A549 (cell line): Measurements from ENCODE around the gene IP6K3. TPM values are rescaled to one million over a fixed set of nuclear protein-coding genes. Genes with fewer than 3 reads are reported as not detected.

Source experiments
- ATAC-seq, 2 experiments: fragments of 200-7000 bp in 1 of 2; fragments of >200 bp in 1 of 2; cut with Nextera tagmentation in 1 of 2; cut with Tn5 transposase in 1 of 2; 3 replicates each; pipeline versions ENCODE4 v1.8.0 to v1.9.1; 2018 to 2020; ENCODE audit warnings: mild to moderate bottlenecking in 1 of 2, moderate library complexity in 1 of 2
- CTCF ChIA-PET: fragments of 300-600 bp; sonication (Branson Sonifier 250); formaldehyde crosslinking; extraction: SDS; loops from one replicate; lab custom pipeline; 2021; ENCODE audit warnings: antibody characterized with exemption, inconsistent platforms; lab: Yijun Ruan, JAX
- POLR2A ChIA-PET: fragments of 350-600 bp; formaldehyde crosslinking; extraction: SDS; loops from one replicate; lab custom pipeline; 2021; ENCODE audit warnings: antibody characterized with exemption, inconsistent platforms; lab: Yijun Ruan, JAX
- DNase-seq, 2 experiments: peaks; one replicate each; pipeline versions ENCODE4 v3.0.0 to v3.0.0-alpha.2; 2011 to 2016; ENCODE audit warnings: low read depth in 1 of 2, low spot score in 1 of 2
- FAIRE-seq: peaks from 2 replicates; lab custom pipeline; 2011; peaks lifted over from hg19 to GRCh38; lab: Jason Lieb, UNC
- H3K27ac ChIP-seq, 2 experiments: fragments of >200 bp; sonication (Bioruptor Twin); formaldehyde crosslinking; 3 replicates each; pipeline ENCODE4 v1.5.1; 2016 to 2017
- H3K4me1 ChIP-seq: fragments of >200 bp; sonication (Bioruptor Twin); formaldehyde crosslinking; 3 replicates; pipeline ENCODE4 v1.6.1; 2016
- H3K4me2 ChIP-seq: fragments of >200 bp; sonication (Bioruptor Twin); formaldehyde crosslinking; 3 replicates; pipeline ENCODE4 v1.6.1; 2016
- H3K4me3 ChIP-seq: fragments of >200 bp; sonication (Bioruptor Twin); formaldehyde crosslinking; 3 replicates; pipeline ENCODE4 v1.5.1; 2016
- H3K9me3 ChIP-seq: fragments of >200 bp; sonication (Bioruptor Twin); formaldehyde crosslinking; 3 replicates; pipeline ENCODE4 v1.6.1; 2016
- ATOH8 ChIP-seq: fragments of 250-450 bp; sonication (Bioruptor Pico); IDR thresholded peaks from 2 replicates; pipeline ENCODE4 v1.5.0; 2020; ENCODE audit warnings: low read depth, mild to moderate bottlenecking, moderate library complexity
- BCL3 ChIP-seq: fragments of >200 bp; sonication (Bioruptor Twin); formaldehyde crosslinking; IDR thresholded peaks from 3 replicates; pipeline ENCODE4 v1.6.1; 2016
- BHLHE40 ChIP-seq: IDR thresholded peaks from 2 replicates; pipeline ENCODE4 v1.6.1; 2012; ENCODE audit warnings: low read depth, low read length, inconsistent platforms
- CBX2 ChIP-seq: fragments of 200-600 bp; sonication (generic); IDR thresholded peaks from 2 replicates; pipeline ENCODE4 v1.6.1; 2016; ENCODE audit warnings: low read depth, mild to moderate bottlenecking, borderline replicate concordance
- CHD4 ChIP-seq: fragments of 200-600 bp; sonication (generic); IDR thresholded peaks from 2 replicates; pipeline ENCODE4 v1.6.1; 2016; ENCODE audit warnings: antibody characterized with exemption, mild to moderate bottlenecking, borderline replicate concordance
- E2F6 ChIP-seq: IDR thresholded peaks from 2 replicates; pipeline ENCODE4 v1.6.1; 2012; ENCODE audit warnings: low read depth, borderline replicate concordance
- ESRRA ChIP-seq: fragments of 150-350 bp; IDR thresholded peaks from 2 replicates; pipeline ENCODE4 v1.6.1; 2014; ENCODE audit warnings: mild to moderate bottlenecking, low read length, borderline replicate concordance
- MAFK ChIP-seq: fragments of 450-650 bp; IDR thresholded peaks from 2 replicates; pipeline ENCODE4 v1.6.1; 2014; ENCODE audit not compliant: partially characterized antibody
- MAX ChIP-seq: IDR thresholded peaks from 2 replicates; pipeline ENCODE4 v1.6.1; 2012
- NFE2L2 ChIP-seq: fragments of 150-350 bp; conservative IDR thresholded peaks from 2 replicates; pipeline ENCODE4 v1.6.1; 2014; ENCODE audit warnings: low read length
- NR3C1 ChIP-seq: fragments of >200 bp; sonication (Bioruptor Twin); formaldehyde crosslinking; IDR thresholded peaks from 3 replicates; pipeline ENCODE4 v1.6.1; 2017
- RCOR1 ChIP-seq: fragments of 150-350 bp; IDR thresholded peaks from 2 replicates; pipeline ENCODE4 v1.6.1; 2014; ENCODE audit warnings: antibody characterized with exemption, low read length, low read depth
- TP53 ChIP-seq: fragments of 250-450 bp; sonication (Bioruptor Pico); IDR thresholded peaks from 2 replicates; pipeline ENCODE4 v1.5.0; 2021; ENCODE audit warnings: mild to moderate bottlenecking, moderate library complexity
- ZNF302 ChIP-seq: fragments of 250-450 bp; sonication (Bioruptor Pico); IDR thresholded peaks from 2 replicates; pipeline ENCODE4 v1.9.0; 2021; ENCODE audit warnings: inconsistent platforms, mild to moderate bottlenecking, moderate library complexity
- ZSCAN20 ChIP-seq: fragments of 250-450 bp; sonication (Bioruptor Pico); IDR thresholded peaks from 2 replicates; pipeline ENCODE4 v1.8.0; 2022; ENCODE audit warnings: mild to moderate bottlenecking, moderate library complexity
- WGBS: methylation state at CpG from one replicate; pipeline ENCODE4 v1.1.6; 2017; ENCODE audit errors: missing lambda C conversion rate; 5-methylcytosine and 5-hydroxymethylcytosine counted together
- polyA plus RNA-seq, 4 experiments: library from polyadenylated mRNA; depleted of rRNA in 3 of 4; stranded (reverse); fragments of >200 nt; fragmentation: RNase III in 1 of 4; extraction: RNeasy Plus Mini Kit Qiagen cat#74134 plus additional on column Dnase treatment in 1 of 4; gene quantifications; 2 replicates in 3 of 4; 3 replicates in 1 of 4; pipeline ENCODE4 v1.2.3, GENCODE V29; 2011 to 2017

IP6K3 gene
- polyA plus RNA-seq, 2 of the 4 experiments (the other 2 are of a cell fraction), result 0.03 to 0.12 TPM

- CTCF ChIA-PET, result interaction anchor here (1.8 to 2.1 kb wide), 2 partner anchors 13 to 15 kb away, joined by 4 to 10 read pairs; no protein-coding TSS in a partner anchor
- Histone ChIP-seq H3K9me3 (no peaks in the 10 kb centered on the region), H3K4me3 (no peak overlapping the region), H3K4me2 (no peak overlapping the region), H3K27ac (no peak overlapping the region), H3K4me1 (no peaks in the 10 kb centered on the region)
- POLR2A ChIA-PET, result no interaction called here
- 94% methylated on average over 8 of the region's 20 CpGs for WGBS
- ATAC-seq (no peak), FAIRE-seq (no peak), DNase-seq (no peak)
- TF ChIP-seq ESRRA (no peak), NFE2L2 (no peak), ZSCAN20 (CRISPR knock-in tag) (no peak), TP53 (CRISPR knock-in tag) (no peak)
- TF ChIP-seq, all 56 proteins: peak for 0
Observed at GRCh38 chr6:33688006-33688405, 58.7 kb downstream of the IP6K3 start.

- Histone ChIP-seq H3K4me1 (no peaks in the 10 kb centered on the region), H3K4me2 (no peak overlapping the region), H3K9me3 (no peaks in the 10 kb centered on the region), H3K4me3 (no peak overlapping the region), H3K27ac (no peak overlapping the region)
- no peak for FAIRE-seq
- TF ChIP-seq CHD4 (no peak), ZNF302 (CRISPR knock-in tag) (no peak), BCL3 (no peak), MAX (no peak), ATOH8 (CRISPR knock-in tag) (no peak), RCOR1 (no peak)
- 98% methylated on average over 8 of the region's 27 CpGs for WGBS
- ATAC-seq, result no peak
- ChIA-PET CTCF (interaction anchor here (0.9 to 2.1 kb wide), 6 partner anchors 8 to 98 kb away, joined by 3 to 10 read pairs (median 3); no protein-coding TSS in a partner anchor), POLR2A (interaction anchor here (0.9 kb wide), 1 partner anchor 107 kb away, joined by 3 read pairs; the partner anchor contains the start of gene BAK1)
- DNase-seq, result no peak
Observed at GRCh38 chr6:33686981-33687975, 59.4 kb downstream of the IP6K3 start.

GRCh38 chr6:33686225-33686924, 60.3 kb downstream of the IP6K3 start:
- no peak overlapping the region for H3K27ac ChIP-seq
- H3K4me2 ChIP-seq, result no peak overlapping the region
- DNase-seq, result no peak
- no peaks in the 10 kb centered on the region for H3K4me1 ChIP-seq
- POLR2A ChIA-PET, result interaction anchor here (0.9 kb wide), 1 partner anchor 106 kb away, joined by 3 read pairs; the partner anchor contains the start of gene BAK1
- CTCF ChIA-PET, result interaction anchor here (0.6 to 2.1 kb wide), 6 partner anchors 9 to 260 kb away, joined by 3 to 10 read pairs (median 3); no protein-coding TSS in a partner anchor
- H3K4me3 ChIP-seq, result no peak overlapping the region
- H3K9me3 ChIP-seq, result no peaks in the 10 kb centered on the region
- ATAC-seq, result no peak
- FAIRE-seq, result no peak
- WGBS, result 73% methylated on average over 3 of the region's 6 CpGs
- TF ChIP-seq E2F6, result no peak
- TF ChIP-seq BHLHE40, result no peak
- TF ChIP-seq CBX2, result no peak
- no peak for TF ChIP-seq NR3C1
- TF ChIP-seq MAFK, result no peak
